HEK293 (cell line): ENCODE data around the gene PHLDB2.

Experiments
- CTCF ChIP-seq: fragments of 450-650 bp; formaldehyde crosslinking; IDR thresholded peaks from 2 replicates; pipeline ENCODE4 v1.5.1; 2016; ENCODE audit warnings: missing biosample characterization, missing genetic modification characterization
- PATZ1 ChIP-seq: fragments of 450-650 bp; formaldehyde crosslinking; IDR thresholded peaks from 2 replicates; pipeline ENCODE4 v1.5.1; 2016; ENCODE audit warnings: missing biosample characterization, missing genetic modification characterization
- PRDM10 ChIP-seq: fragments of 450-650 bp; formaldehyde crosslinking; IDR thresholded peaks from 2 replicates; pipeline ENCODE4 v1.5.1; 2016; ENCODE audit warnings: missing biosample characterization, missing genetic modification characterization
- TCF7L2 ChIP-seq: IDR thresholded peaks from 2 replicates; pipeline ENCODE4 v1.6.1; 2011; ENCODE audit warnings: low read depth, mild to moderate bottlenecking, inconsistent platforms, low read length, moderate library complexity, borderline replicate concordance
- YY1 ChIP-seq: fragments of 450-650 bp; formaldehyde crosslinking; IDR thresholded peaks from 2 replicates; pipeline ENCODE4 v1.5.1; 2018; ENCODE audit warnings: missing biosample characterization, missing genetic modification characterization
- ZBTB17 ChIP-seq: fragments of 450-650 bp; formaldehyde crosslinking; IDR thresholded peaks from 2 replicates; pipeline ENCODE4 v1.5.1; 2016; ENCODE audit warnings: missing biosample characterization, missing genetic modification characterization
- ZNF112 ChIP-seq: fragments of 450-650 bp; formaldehyde crosslinking; IDR thresholded peaks from 2 replicates; pipeline ENCODE4 v1.5.0; 2017; ENCODE audit warnings: missing biosample characterization, missing genetic modification characterization
- ZNF23 ChIP-seq: fragments of 450-650 bp; formaldehyde crosslinking; IDR thresholded peaks from 2 replicates; pipeline ENCODE4 v1.5.1; 2016; ENCODE audit warnings: missing biosample characterization, missing genetic modification characterization, borderline replicate concordance
- ZSCAN18 ChIP-seq: fragments of 450-650 bp; formaldehyde crosslinking; IDR thresholded peaks from 2 replicates; pipeline ENCODE4 v1.5.1; 2016; ENCODE audit warnings: missing biosample characterization, missing genetic modification characterization

GRCh38 chr3:111874177-111874820 lies 15.2 kb downstream of the PHLDB2 start:
- TF ChIP-seq PATZ1 (tag by site-specific recombination) (no peak), CTCF (tag by site-specific recombination) (no peak), PRDM10 (tag by site-specific recombination) (peak; percentile 66), TCF7L2 (no peak), ZSCAN18 (tag by site-specific recombination) (no peak), ZBTB17 (tag by site-specific recombination) (no peak), YY1 (tag by site-specific recombination) (no peak), ZNF112 (tag by site-specific recombination) (no peak), ZNF23 (tag by site-specific recombination) (no peak)
